GM04503 (cell line): ENCODE measurements around the gene HMCN2.

Experiments
- DNase-seq: peaks from one replicate; pipeline ENCODE4 v3.0.0-alpha.2; 2012; ENCODE audit warnings: low read depth

Gene HMCN2

GRCh38 chr9:130366888-130367550, 101.5 kb downstream of the HMCN2 start:
- no peak for DNase-seq

- no peak for DNase-seq
These were observed 103.1 kb downstream of the HMCN2 start for GRCh38 chr9:130368631-130369103.

GRCh38 chr9:130370226-130370625, 104.7 kb downstream of the HMCN2 start:
- no peak for DNase-seq

GRCh38 chr9:130371196-130371966, 105.8 kb downstream of the HMCN2 start:
- DNase-seq: no peak

- no peak for DNase-seq
These were observed 106.5 kb downstream of the HMCN2 start for GRCh38 chr9:130372057-130372456.

- no peak for DNase-seq
These were observed 108.2 kb downstream of the HMCN2 start for GRCh38 chr9:130373679-130374325.

GRCh38 chr9:130377612-130378011, 112.1 kb downstream of the HMCN2 start:
- DNase-seq: no peak

- DNase-seq: no peak
These were observed 113.5 kb downstream of the HMCN2 start for GRCh38 chr9:130378875-130379648.

GRCh38 chr9:130379649-130379970, 114.0 kb downstream of the HMCN2 start:
- DNase-seq: no peak

- no peak for DNase-seq
These were observed 115.4 kb downstream of the HMCN2 start for GRCh38 chr9:130380920-130381469.

GRCh38 chr9:130381660-130382059, 116.1 kb downstream of the HMCN2 start:
- DNase-seq: no peak

- no peak for DNase-seq
These were observed 116.5 kb downstream of the HMCN2 start for GRCh38 chr9:130382096-130382495.

- DNase-seq: no peak
These were observed 117.2 kb downstream of the HMCN2 start for GRCh38 chr9:130382636-130383349.

- no peak for DNase-seq
These were observed 117.8 kb downstream of the HMCN2 start for GRCh38 chr9:130383350-130383715.

GRCh38 chr9:130383979-130384676, 118.6 kb downstream of the HMCN2 start:
- DNase-seq: no peak

- DNase-seq: no peak
These were observed 119.7 kb downstream of the HMCN2 start for GRCh38 chr9:130385257-130385656.

- DNase-seq: no peak
These were observed 121.8 kb downstream of the HMCN2 start for GRCh38 chr9:130387398-130387797.

GRCh38 chr9:130387905-130388304, 122.3 kb downstream of the HMCN2 start:
- DNase-seq: no peak

- DNase-seq: no peak
These were observed 124.8 kb downstream of the HMCN2 start for GRCh38 chr9:130390390-130390789.

- DNase-seq: no peak
These were observed 125.4 kb downstream of the HMCN2 start for GRCh38 chr9:130390986-130391385.

- no peak for DNase-seq
These were observed 126.3 kb downstream of the HMCN2 start for GRCh38 chr9:130391866-130392265.
